Hematopoietic multipotent progenitor cell treated with erythropoietin and hydrocortisone succinate and interleukin-3 and kit ligand, for 4 days (in vitro differentiated cells): Measurements from ENCODE around the gene ANKRD22.
A peak's percentile ranks its signal among the peaks of the same experiment; 100 is the strongest.

Source experiments
- DNase-seq: peaks from one replicate; pipeline ENCODE4 v3.0.0-alpha.2; 2015

ANKRD22 gene

GRCh38 chr10:88835096-88835909 lies 16.3 kb downstream of the ANKRD22 start:
- peak; percentile 95 for DNase-seq

GRCh38 chr10:88833723-88834122 lies 17.9 kb downstream of the ANKRD22 start:
- DNase-seq = peak; percentile 55

GRCh38 chr10:88833156-88833555 lies 18.5 kb downstream of the ANKRD22 start:
- no peak for DNase-seq

GRCh38 chr10:88832376-88832775 lies 19.3 kb downstream of the ANKRD22 start:
- no peak for DNase-seq

GRCh38 chr10:88831709-88832108 lies 19.9 kb downstream of the ANKRD22 start:
- DNase-seq = no peak

- peak; percentile 80 for DNase-seq
Measured at GRCh38 chr10:88830643-88831268, 20.9 kb downstream of the ANKRD22 start.

DNA sequence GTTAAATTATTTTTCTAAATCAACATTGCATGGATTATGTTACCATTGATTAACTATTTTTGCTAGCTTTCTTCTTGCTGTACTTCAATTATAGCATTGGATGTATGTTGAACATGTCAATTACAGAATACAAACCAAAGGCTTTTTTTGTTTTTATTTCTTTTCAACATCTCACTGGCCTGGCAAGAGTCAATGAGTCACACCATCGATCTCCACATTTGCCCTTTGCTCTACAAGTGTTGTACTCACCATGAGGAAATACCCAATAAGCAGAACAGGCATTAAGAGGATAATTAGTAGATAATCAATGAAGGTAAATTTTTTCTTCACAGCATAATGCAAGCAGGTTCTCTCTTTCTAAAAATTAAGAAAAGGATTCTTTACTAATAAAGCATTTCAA lies 23.3 kb downstream of the ANKRD22 start:
- no peak for DNase-seq

GRCh38 chr10:88827671-88828070 lies 24.0 kb downstream of the ANKRD22 start:
- no peak for DNase-seq

- DNase-seq = no peak
Measured at GRCh38 chr10:88826388-88826787, 25.3 kb downstream of the ANKRD22 start.

GRCh38 chr10:88820748-88821401 lies 30.8 kb downstream of the ANKRD22 start:
- no peak for DNase-seq

- DNase-seq = no peak
Measured at GRCh38 chr10:88819290-88819689, 32.4 kb downstream of the ANKRD22 start.

DNA sequence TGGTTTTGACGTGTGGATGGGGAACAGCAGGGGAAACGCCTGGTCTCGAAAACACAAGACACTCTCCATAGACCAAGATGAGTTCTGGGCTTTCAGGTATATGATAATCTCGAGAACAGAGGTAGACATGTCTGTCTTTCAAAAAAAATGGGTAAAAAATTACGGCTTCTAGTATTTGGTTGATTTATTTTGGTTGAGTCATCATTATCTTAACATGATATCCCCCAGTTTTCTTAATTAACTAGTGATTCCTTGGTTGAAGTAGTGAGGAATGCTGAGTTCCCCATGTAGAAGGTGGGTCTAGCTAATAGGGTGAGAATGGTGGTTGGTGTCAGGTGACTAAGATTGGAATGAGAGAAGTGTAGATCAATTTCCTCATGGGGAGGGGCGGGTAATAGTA lies 38.4 kb downstream of the ANKRD22 start:
- DNase-seq = no peak

DNA sequence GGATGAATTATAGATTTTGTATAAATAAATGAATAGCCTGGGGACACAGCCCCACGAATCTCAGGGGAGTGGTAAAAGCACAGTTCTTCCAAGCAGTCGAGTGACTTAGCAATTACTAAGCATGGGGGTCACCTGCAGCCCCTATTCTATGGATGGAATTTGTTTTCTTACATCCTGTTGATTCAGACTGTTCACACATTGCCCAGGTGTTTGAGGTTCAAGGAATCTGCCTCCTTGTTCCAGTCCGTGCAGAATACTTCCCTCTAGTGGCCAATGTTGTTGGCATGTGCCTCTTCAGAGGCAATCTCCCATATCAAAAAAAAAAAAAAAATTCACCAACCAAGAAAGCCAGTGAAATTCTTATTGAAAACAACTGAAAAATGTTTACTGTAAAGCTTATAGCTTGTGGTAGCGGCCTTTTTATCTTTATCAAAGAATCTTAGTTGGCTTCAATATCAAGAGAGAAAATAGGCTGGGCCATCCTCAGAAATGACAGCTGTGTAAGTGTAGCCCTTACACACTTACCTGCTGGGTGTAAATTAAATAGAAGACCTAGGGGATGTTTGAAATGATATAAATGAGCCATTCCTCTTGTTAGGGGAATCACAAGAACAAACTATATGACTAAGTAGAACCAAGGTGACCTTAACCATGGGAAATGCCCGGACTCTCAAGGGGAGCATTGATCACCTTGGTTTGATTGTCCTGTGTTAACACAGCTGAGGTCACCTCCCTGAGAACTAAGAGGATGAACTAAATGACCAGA lies 41.3 kb downstream of the ANKRD22 start:
- peak; percentile 78 for DNase-seq

GRCh38 chr10:88809621-88810020 lies 42.0 kb downstream of the ANKRD22 start:
- DNase-seq = no peak

DNA sequence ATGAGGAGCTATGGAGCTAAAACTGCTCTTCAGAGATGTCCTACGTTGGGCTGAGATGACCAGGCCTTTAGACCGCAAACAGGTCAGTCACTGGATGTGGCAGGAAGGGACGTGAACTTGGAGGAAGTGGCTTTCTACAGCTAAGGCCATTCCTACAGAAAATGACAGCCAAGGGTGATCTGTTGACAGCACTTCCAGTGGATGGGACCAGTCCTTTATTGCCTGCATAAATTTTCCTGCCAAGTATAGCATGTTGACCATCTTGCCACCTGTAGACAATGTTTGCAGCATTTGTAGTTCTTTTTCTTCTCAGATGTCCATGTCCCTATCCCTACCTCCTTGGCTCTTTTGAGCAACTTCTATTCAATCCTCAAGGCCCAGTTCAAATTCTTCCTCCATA lies 45.7 kb downstream of the ANKRD22 start:
- DNase-seq = no peak

DNA sequence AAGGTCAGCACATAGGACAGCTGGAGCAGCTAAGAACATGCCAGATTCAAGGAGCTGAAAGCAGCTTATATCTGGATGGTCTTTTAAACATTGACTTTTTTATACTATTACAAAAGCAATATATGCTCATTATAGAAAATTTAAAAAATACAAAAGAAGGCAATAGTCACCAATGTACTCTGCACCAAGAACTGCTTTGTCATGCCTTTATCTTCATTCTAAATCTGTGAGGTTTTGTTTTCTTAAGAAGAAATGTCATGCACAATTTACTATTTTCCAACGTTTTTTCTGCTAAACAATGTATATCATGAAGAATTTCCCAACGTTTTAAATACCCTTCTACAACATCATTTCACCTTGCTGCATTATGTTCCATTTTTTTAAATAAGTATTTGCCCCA lies 46.3 kb downstream of the ANKRD22 start:
- peak; percentile 57 for DNase-seq

GRCh38 chr10:88804083-88804812 lies 47.4 kb downstream of the ANKRD22 start:
- DNase-seq = no peak

GRCh38 chr10:88803641-88804040 lies 48.0 kb downstream of the ANKRD22 start:
- no peak for DNase-seq

- no peak for DNase-seq
Measured at GRCh38 chr10:88802523-88803285, 48.9 kb downstream of the ANKRD22 start, which contains the start of gene LIPM. TSS of gene LIPM (plus strand) at chr10:88802730. CDS start at chr10:88802897, 167 bp downstream.

DNA sequence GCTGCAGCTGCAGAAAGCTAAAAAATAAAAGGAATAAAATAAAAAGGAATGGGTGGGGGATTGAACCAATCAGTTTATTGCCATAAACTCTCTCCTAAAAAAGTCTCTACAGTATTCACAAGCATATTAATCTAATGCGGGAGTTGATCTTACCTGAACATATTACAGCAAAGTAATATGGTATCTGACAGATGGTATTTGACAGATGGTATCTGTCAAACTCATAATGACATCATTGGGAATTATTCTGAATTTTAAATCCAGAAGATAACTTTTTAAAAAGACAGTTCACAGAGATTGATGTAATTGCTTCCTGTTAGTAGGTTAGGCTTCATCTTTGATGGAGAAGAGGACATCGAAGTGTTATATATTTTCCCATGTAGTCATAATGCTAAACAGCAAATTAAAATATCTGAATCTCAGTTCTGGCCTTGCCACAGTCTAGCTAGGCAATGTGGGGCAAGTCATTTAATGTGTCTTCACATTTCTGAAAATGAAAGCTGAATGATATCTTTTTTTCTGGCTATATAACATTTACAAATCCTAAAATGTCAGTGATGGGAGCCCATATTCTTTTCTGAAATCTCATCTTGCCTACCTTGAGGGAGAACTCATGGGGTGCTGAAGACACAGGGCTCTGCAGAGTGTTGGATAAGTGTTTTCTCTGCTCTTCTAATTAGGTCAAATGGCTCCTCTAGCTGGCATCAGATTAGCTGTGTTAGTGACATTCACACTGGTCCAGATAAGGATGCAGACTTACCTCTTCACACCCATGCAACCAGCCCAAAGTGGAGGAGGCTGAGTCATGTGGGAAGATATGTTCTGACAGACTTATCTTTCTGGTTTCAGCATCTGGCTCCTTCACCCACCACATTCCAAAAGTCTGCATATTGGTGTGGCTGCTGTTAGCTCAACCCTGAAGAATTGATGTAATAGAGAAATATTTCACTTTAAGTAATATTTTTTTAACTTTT lies 51.2 kb downstream of the ANKRD22 start:
- peak; percentile 78 for DNase-seq
